ENCODE measurements around the gene SF3B3.

DNA sequence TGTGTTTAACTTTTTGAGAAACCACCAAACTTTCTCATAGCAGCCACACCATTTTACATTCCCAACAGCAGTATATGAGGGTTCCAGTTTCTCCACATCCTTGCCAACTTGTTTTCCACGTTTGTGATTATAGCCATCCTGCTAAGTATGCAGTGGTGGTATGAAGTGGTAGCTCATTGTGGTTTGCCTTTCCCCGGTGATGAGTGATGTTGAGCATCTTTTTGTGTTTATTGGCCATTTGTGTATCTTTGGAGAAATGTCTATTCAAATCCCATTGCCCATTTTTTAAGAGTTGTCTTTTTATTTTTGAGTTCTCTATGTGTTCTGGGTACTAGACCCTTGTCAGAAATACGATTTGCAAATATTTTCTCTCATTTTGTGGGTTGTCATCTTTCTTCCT lies 17.4 kb downstream of the SF3B3 start:
- TF ChIP-seq, protein P1, sequence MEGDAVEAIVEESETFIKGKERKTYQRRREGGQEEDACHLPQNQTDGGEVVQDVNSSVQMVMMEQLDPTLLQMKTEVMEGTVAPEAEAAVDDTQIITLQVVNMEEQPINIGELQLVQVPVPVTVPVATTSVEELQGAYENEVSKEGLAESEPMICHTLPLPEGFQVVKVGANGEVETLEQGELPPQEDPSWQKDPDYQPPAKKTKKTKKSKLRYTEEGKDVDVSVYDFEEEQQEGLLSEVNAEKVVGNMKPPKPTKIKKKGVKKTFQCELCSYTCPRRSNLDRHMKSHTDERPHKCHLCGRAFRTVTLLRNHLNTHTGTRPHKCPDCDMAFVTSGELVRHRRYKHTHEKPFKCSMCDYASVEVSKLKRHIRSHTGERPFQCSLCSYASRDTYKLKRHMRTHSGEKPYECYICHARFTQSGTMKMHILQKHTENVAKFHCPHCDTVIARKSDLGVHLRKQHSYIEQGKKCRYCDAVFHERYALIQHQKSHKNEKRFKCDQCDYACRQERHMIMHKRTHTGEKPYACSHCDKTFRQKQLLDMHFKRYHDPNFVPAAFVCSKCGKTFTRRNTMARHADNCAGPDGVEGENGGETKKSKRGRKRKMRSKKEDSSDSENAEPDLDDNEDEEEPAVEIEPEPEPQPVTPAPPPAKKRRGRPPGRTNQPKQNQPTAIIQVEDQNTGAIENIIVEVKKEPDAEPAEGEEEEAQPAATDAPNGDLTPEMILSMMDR (optimal IDR thresholded peaks at IDR 0.05 in 1 of 3, IDR thresholded peaks at IDR 0.05 in 1 of 3, conservative IDR thresholded peaks at IDR 0.05 in 1 of 3; ENCODE audit: extremely low read depth in 1 of 3, insufficient read depth in 2 of 3, low read length in 3 of 3): no peak
- no peak for TF ChIP-seq EZH2 (IDR thresholded peaks at IDR 0.05; ENCODE audit: low read length)
